ENCODE data around the gene NR2C2. TPM values are rescaled to one million over a fixed set of nuclear protein-coding genes. Genes with fewer than 3 reads are reported as not detected.
A peak's percentile ranks its signal among the peaks of the same experiment; 100 is the strongest.

NR2C2 gene
- total and polyA plus RNA-seq, 2 of the 13 experiments (the other 11 are each of a cell fraction or from before 2014, with no cell fraction given): 7.8 to 11.8 TPM

GRCh38 chr3:14947886-14948608, 664 bp downstream of the NR2C2 start (continued):
- TF ChIP-seq ARID4A (CRISPR knock-in tag; IDR thresholded peaks at IDR 0.05; ENCODE audit: borderline replicate concordance) (0 out of 2 replicates have a peak, but pooled peaks have one; percentile 34), SNAPC4 (CRISPR knock-in tag; IDR thresholded peaks at IDR 0.05) (no peak), NR2C2 (CRISPR knock-in tag; IDR thresholded peaks at IDR 0.05; ENCODE audit: borderline replicate concordance) (peak; percentile 84), PAF1 (CRISPR knock-in tag; IDR thresholded peaks at IDR 0.05) (no peak), HNRNPK (IDR thresholded peaks at IDR 0.05; ENCODE audit: low read depth, low read length, poor library complexity, severe bottlenecking) (peak; percentile 41), CEBPZ (IDR thresholded peaks at IDR 0.05; ENCODE audit: low read length) (no peak), IKZF1 (IDR thresholded peaks at IDR 0.05) (no peak), ZMAT5 (CRISPR knock-in tag; IDR thresholded peaks at IDR 0.05; ENCODE audit: borderline replicate concordance, low read depth) (no peak), MXD1 (CRISPR knock-in tag; IDR thresholded peaks at IDR 0.05) (no peak), NR2F6 (IDR thresholded peaks at IDR 0.05) (no peak), NR2F6 (CRISPR knock-in tag; IDR thresholded peaks at IDR 0.05) (0 out of 2 replicates have a peak, but pooled peaks have one; percentile 10), ZNF704 (CRISPR knock-in tag; IDR thresholded peaks at IDR 0.05; ENCODE audit: borderline replicate concordance) (no peak)
